Neural progenitor cell (in vitro differentiated cells): ENCODE results near the gene CPLX3.

Experiments
- EZH2phosphoT487 ChIP-seq: fragments of 200-600 bp; sonication (generic); IDR thresholded peaks from 2 replicates; pipeline ENCODE4 v1.6.1; 2017; ENCODE audit warnings: antibody characterized with exemption
- TF ChIP-seq, protein P1 (sequence below): fragments of 200-600 bp; sonication (generic); IDR thresholded peaks from 2 replicates; pipeline ENCODE4 v1.5.1; 2017; ENCODE audit warnings: antibody characterized with exemption, mild to moderate bottlenecking

DNA sequence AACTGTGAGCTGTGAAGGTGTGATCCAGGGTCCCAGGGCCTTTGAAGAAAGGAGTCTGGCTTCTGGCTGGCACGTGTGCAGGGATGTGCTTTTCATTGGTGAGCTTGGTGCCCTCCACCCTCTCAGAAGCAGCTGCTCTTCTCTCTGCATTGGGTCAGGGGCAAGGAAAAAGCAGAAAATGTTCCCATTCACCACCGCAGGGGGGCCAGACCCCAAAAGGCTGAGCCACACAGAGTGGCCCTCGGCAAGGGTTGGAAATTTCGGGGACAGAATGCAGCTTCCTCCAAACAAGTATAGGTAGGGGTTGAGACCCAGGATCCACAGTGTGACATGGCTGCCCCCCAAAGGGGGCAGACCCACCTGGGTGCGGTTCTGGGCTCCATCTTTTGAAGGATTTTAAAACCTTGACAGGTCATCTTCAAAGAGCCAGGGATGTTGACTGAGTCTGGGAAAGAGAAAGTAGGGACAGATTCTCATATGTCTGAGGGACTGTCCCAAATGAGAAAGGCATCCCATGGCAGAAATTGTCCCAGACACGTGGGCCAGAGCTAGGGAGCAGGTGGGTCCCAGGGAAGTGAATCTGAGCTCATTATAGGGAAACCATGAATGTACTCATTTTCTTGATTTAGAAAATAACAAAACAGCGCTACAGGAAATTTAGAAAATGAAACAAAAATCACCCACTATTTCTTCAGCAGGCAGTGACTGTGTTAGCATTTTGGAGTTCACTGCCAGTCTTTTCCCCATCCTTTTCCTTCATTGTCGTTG is 41.8 kb upstream of the CPLX3 start:
- TF ChIP-seq, protein P1, sequence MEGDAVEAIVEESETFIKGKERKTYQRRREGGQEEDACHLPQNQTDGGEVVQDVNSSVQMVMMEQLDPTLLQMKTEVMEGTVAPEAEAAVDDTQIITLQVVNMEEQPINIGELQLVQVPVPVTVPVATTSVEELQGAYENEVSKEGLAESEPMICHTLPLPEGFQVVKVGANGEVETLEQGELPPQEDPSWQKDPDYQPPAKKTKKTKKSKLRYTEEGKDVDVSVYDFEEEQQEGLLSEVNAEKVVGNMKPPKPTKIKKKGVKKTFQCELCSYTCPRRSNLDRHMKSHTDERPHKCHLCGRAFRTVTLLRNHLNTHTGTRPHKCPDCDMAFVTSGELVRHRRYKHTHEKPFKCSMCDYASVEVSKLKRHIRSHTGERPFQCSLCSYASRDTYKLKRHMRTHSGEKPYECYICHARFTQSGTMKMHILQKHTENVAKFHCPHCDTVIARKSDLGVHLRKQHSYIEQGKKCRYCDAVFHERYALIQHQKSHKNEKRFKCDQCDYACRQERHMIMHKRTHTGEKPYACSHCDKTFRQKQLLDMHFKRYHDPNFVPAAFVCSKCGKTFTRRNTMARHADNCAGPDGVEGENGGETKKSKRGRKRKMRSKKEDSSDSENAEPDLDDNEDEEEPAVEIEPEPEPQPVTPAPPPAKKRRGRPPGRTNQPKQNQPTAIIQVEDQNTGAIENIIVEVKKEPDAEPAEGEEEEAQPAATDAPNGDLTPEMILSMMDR: no peak
- no peak for TF ChIP-seq EZH2phosphoT487
